ENCODE results near the gene PLD1.
"Not testable (repeated sequence)": the region's sequence is repeated elsewhere in the genome, so short reads cannot be mapped to it uniquely, and the experiment has no call there.

Gene PLD1, protein sequence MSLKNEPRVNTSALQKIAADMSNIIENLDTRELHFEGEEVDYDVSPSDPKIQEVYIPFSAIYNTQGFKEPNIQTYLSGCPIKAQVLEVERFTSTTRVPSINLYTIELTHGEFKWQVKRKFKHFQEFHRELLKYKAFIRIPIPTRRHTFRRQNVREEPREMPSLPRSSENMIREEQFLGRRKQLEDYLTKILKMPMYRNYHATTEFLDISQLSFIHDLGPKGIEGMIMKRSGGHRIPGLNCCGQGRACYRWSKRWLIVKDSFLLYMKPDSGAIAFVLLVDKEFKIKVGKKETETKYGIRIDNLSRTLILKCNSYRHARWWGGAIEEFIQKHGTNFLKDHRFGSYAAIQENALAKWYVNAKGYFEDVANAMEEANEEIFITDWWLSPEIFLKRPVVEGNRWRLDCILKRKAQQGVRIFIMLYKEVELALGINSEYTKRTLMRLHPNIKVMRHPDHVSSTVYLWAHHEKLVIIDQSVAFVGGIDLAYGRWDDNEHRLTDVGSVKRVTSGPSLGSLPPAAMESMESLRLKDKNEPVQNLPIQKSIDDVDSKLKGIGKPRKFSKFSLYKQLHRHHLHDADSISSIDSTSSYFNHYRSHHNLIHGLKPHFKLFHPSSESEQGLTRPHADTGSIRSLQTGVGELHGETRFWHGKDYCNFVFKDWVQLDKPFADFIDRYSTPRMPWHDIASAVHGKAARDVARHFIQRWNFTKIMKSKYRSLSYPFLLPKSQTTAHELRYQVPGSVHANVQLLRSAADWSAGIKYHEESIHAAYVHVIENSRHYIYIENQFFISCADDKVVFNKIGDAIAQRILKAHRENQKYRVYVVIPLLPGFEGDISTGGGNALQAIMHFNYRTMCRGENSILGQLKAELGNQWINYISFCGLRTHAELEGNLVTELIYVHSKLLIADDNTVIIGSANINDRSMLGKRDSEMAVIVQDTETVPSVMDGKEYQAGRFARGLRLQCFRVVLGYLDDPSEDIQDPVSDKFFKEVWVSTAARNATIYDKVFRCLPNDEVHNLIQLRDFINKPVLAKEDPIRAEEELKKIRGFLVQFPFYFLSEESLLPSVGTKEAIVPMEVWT

GRCh38 chr3:171809861-171810628 lies at the start of gene PLD1:
PLD1 (minus strand) TSS chr3:171810483; CDS start chr3:171738051, 72,432 bp downstream.
- peak; percentile 26 for DNase-seq (ENCODE audit: low spot score)

- DNase-seq (ENCODE audit: low spot score) = not testable (repeated sequence)
These were observed 48.5 kb upstream of the PLD1 start for GRCh38 chr3:171858770-171859169.

- no peak for DNase-seq (ENCODE audit: low spot score)
These were observed 44.5 kb upstream of the PLD1 start for GRCh38 chr3:171854649-171855305.

DNA sequence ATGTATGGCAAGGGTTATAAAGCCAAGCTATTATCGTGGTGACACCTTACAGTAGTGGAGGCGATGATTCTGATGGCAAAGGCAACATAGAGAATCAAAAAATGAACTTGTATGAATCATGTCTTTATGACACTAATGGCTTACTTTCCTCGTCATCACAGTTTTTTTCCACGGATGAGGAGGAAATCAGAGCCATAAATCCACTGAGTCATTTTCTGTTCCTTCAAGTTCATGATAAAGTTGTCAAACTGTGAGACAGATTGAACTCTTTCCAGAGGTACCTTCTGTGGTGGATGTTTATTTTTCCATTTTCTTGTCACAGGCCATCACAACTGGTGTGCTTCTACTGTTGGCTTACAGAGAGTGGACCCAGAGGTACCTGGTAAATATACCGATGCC lies 41.4 kb upstream of the PLD1 start:
- no peak for DNase-seq (ENCODE audit: low spot score)

- no peak for DNase-seq (ENCODE audit: low spot score)
These were observed 40.8 kb upstream of the PLD1 start for GRCh38 chr3:171850960-171851659.

DNA sequence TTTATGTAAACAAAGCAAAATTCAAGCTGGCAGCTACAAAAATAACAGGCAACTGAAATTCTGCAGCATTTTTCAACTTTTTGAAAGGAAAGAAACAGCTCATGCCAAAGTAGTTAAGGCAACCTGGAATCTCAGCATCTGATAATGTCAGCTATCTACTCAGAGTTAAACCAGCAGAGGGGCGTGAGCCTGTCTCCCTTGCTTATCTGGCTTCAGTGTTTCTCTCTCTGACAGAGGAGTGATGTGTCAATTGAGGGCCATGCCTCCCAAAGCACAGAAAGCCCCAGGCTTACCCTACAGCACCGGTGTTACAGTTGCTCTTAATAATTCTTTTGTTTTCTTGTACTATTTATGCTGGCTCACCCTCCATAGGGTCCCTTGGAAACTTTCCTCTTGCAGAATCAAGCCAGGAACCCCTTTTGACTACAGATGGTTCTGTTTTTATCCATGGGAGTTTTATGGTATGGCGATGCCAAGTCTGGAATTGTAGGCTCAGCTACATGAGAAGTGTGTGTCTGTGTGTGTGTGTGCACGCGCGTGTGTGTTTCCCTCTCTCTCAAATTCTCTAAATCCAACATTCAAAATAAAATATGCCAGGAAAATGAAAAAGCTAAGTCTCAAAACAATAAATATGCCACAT lies 40.2 kb upstream of the PLD1 start:
- no peak for DNase-seq (ENCODE audit: low spot score)

- no peak for DNase-seq (ENCODE audit: low spot score)
These were observed 39.5 kb upstream of the PLD1 start for GRCh38 chr3:171849617-171850319.

- DNase-seq (ENCODE audit: low spot score) = no peak
These were observed 37.4 kb upstream of the PLD1 start for GRCh38 chr3:171847595-171848259.

DNA sequence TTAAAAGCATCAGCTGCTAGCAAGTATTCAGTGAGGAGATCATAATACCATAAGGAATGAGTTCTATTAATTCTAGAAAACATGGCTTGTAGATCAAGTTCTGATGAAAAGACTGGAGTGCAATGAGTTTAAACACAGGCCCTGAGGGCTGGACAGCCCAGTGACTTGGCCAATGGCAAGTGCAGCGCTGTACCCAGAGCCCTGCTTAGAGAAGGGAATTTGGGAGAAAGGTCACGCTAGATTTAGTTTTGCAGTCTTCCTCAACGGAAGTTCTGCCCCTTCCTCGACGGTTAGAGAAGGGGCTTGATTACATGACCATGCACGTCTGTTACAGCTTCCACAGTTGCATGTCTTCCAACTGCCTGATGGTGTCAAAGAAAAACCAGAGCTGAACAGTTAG lies 36.9 kb upstream of the PLD1 start:
- DNase-seq (ENCODE audit: low spot score) = no peak

GRCh38 chr3:171846597-171846996 lies 36.3 kb upstream of the PLD1 start:
- no peak for DNase-seq (ENCODE audit: low spot score)

- no peak for DNase-seq (ENCODE audit: low spot score)
These were observed 35.4 kb upstream of the PLD1 start for GRCh38 chr3:171845481-171846284.

DNA sequence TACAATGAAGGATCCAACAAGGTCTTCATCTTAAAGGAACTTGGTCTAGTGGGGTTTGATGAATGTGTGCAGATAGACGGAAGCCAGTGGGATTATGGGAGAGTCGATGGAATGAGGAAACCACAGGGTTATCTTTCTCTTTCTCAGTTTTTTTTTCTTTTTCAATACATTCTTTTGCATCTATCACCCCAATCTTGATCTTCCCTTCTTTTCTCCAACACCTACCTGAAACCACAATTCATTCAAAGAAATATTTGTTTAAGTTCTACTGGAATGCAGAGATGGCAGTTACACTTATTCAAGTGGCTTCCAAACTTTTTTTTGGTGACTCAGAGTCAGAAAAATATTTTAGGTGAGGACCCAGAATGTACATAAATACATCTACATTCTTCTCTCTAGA lies 34.6 kb upstream of the PLD1 start:
- no peak for DNase-seq (ENCODE audit: low spot score)

GRCh38 chr3:171842864-171843518 lies 32.7 kb upstream of the PLD1 start, which contains the start of gene TMEM212:
TMEM212 (plus strand) TSS chr3:171843349; CDS start chr3:171843384, 35 bp downstream.
- no peak for DNase-seq (ENCODE audit: low spot score)

DNA sequence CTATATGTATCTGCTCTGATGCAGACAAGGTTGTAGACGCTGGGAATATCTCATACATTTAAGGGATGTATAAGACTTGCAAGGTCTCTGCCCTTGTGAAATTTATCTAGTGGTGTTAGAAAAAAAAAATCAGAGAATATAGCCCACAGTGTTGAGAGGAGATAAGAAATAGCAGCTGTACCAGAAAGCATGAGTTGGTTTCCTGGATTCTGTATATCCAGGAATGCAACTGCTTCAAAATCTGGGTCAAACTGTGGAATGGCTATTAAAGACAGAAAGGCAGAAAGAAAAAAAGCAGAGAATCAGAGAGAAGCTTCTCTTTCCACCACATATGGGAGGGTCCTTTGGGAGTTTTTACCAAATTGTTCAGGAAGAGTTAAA lies 31.3 kb upstream of the PLD1 start:
- no peak for DNase-seq (ENCODE audit: low spot score)

DNA sequence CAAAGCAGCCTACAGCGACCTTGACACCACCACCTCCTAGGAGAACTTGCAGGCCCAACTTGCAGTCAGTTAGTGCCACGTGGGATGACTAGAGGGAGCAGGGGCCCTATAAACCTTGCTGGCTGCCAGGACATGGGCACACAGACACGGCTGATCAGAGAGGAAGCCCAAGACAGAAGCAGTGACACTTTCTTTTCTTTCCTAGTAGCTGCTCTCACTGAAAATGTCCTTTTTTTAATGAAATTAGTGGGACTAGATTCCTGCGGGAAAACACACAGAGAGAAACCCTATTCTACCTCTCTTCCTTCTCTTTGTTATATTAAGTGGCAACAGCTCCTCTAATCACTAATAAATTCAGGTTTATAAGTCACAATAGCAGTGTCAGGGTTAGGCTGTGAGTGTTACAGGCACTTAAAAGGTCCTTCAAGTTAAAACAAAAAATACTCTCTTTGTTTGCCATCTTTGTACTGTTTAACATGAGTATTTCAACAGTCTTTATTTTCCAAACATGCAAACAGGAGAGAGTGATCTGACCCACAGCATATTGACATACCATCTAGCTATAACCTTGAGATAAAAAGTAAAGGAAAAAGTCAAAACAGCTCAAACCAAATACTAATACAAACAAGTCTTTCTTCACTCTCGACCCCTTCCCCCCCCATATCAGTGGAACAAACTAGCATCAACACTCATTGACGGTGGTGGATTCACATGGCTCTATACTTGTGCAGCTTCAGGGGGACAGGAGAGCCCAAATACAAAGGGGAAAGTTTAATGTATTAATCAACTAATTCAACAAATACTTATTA lies 30.7 kb upstream of the PLD1 start:
- no peak for DNase-seq (ENCODE audit: low spot score)

DNA sequence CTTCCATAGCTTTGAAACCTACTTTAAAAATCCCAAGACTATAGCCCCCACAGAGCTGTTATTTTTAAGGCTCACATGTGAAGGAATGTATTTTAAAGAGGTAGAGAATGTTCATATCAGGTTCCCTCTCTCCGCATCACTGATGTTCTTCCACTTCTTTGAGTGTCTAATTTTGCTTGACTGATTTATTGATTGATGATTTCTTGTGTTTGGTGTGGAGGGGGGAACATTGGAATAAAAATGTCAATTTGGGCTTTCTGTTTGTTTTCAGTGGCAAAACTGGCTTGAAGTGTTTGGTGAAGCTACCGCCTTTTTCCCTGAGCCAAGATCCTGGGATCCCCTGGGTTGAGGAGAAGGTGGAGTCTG lies 30.1 kb upstream of the PLD1 start:
- DNase-seq (ENCODE audit: low spot score) = no peak

DNA sequence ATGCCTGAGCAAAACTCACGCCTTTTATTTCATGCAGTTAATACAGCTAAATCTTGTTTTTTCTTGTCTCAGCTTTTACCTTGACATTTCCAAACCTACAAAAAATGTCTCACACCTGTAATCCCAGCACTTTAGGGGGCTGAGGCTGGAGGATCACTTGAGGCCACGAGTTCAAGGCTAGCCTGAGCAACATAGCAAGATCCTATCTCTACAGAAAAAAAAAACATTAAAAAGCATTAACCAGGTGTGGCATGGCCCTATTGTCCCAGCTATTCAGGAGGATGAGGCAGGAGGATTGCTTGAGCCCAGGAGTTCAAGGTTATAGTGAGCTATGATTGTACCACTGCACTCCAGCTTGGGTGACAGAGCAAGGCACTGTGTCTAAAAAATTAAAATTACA lies 29.0 kb upstream of the PLD1 start:
- DNase-seq (ENCODE audit: low spot score) = no peak

Data from CD4-positive, alpha-beta T cell treated with Interleukin-15 for 4 hours (primary cell).